HG02970 (cell line): ENCODE data around the gene CGNL1.

Source experiments
- ATAC-seq: cut with Tn5 transposase; IDR thresholded peaks from one replicate; pipeline ENCODE4 v1.9.1; 2021; ENCODE audit warnings: mild to moderate bottlenecking, moderate library complexity, moderate number of reproducible peaks; ENCODE audit not compliant: unreplicated experiment, low FRiP score

Gene CGNL1

DNA sequence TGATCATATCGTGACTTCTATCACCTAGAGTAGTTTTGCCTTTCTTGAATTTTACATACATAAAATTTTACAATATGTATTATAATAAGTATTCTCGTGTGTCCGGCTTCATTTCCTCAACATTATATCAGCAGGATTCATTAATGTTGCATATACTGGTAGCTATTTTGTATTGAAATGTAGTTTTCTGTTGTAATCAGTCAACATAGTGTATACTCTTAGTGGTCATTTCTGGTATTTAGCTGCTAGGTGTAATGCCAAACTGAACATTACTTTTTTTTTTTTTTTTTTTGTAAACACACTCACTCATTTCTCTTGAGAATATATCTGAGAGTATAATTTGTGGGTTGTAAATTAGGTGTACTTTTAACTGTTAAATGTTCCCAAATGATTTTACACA, 70.1 kb downstream of the CGNL1 start:
- no peak for ATAC-seq

DNA sequence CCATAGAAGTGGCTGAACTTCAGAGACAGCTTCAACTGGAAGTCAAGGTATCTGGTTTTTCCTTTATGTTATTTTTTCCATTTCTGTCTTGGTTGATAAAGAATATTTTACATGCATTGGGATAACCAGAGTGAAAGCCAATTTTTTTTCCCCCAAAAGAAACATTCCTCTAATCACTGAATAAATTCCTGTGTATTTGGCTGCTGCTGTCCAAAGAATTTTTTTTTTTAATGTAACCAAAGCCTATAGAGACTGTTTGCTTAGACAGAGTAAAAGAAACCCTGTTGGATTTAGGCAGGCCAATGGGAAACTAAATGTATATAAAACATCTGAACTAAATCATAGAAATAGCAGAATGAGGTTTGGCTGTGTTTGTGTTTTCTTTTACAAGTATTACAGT, 75.2 kb downstream of the CGNL1 start:
- ATAC-seq = no peak

DNA sequence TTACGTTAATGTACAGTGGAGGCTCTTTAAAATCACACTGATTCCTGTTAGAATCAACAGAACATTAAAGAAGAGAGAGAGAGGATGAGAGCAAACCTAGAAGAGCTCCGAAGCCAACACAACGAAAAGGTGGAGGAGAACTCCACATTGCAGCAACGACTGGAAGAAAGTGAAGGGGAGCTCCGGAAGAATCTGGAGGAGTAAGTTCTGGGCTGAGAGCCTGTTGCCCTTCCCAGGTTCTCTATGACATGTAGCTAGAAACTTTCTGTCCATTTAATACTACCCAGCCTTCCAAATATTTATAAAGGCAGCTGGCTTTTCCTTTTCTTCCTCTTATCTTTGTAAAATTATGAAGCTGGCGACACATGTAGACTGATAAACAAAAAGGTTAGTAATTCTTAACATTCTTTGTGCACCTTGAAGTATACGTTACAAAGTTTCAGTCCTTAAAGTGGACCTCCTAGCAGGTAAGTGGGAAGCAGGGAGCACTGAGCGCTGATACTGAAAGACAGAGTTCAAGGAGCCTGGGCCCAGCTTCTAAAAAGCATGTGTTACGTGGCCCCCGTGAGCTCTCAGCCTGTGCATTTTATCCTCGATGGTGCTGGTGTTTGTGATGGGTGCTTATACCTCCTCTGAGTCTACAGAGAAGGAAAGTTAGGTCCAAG, 75.9 kb downstream of the CGNL1 start:
- no peak for ATAC-seq

DNA sequence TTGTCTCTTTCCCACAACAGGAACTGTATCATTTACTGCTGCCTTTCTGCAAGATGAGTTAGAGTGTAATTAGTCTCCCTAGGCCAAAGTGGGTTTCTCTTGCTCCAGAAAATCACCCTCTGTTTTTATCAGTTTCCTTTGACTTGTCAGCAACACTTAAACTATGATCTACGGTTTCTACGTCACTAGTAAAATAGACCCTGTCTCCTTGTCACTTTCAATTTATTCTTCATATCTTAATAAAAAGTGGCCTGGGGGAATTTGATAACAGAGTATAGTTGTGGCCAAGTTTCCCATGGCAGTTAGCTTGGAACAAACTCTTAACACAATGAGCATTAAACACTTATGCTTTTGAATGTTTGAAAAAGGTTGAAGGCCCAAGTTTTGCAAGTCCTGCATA, 79.6 kb downstream of the CGNL1 start:
- no peak for ATAC-seq

DNA sequence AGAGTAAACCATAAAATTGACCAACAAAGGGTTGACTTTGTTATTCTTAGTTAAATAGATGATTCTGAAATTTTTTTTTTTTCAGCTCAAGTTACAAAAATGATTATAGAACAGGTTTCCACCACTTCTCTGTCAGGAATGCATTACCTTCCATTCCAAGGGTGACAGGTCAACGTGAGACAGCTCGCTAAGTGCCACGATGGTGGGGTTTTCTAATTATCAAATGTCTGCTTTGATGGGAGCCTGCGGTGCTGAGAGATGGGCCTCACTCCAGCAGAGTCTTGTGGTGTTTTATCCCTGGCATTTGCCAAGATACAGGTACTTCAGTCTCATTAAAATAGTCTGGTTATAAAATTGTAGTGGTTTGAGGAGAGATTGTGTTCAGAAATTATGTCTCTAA, 80.3 kb downstream of the CGNL1 start:
- no peak for ATAC-seq

DNA sequence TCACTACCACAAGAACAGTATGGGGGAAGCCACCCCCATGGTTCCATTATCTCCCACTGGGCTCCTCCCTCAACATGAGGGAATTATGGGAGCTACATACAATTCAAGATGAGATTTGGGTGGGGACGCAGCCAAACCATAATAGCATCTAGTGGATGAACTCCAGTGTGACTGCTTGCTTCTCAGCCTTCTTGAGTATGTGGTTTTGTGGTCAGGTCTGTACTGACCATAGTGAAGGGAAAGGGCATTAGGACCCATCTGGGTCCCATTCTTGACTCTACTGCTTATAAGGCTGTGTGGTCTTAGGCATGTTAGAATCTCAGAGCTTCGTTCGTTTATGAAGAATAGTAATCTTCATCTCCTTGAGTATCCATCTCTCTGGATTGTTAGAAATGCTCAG, 81.4 kb downstream of the CGNL1 start:
- ATAC-seq = no peak

DNA sequence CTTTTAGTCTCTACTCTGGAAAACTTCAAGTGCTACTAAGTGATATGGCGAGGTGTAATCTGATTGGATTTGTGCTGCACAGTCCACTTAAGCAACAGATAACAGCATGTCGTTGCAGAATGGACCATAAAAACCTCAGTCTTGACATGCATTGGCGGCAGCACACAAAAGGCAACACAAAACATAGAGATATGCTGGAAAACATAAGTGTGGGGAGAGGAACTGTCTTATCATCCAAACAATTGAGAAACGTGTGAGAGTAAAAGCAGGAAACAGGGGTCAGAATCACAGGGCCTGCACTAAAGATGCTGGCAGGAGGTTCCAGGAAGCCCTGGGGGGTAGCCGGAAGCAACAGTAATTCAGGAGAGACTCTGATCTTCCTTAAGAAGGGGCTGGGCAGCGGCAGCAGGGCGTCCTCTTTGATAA, 82.1 kb downstream of the CGNL1 start:
- no peak for ATAC-seq

DNA sequence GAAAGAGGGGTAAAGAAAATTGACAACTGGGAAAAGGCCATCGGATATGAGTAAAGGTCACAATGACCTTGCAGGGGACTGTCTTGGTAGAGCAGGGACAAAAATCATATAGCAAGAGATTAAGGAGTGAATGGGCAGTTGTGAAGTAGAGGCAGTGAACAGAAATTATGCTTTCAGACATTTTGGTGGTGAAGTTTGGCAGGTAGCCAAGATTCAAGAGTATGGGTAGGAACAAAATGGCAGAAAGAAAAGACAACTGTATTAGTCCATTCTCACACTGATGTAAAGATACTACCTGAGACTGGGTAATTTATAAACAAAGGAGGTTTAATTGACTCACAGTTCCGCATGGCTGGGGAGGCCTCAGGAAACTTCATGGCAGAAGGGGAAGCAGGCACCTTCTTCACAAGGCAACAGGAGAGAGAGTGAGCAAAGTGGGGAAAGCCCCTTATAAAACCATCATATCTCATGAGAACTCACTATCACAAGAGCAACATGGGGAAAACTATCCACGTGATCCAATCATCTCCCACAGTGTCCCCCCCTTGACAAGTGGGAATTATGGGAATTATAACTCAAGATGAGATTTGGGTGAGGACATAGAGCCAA, 84.0 kb downstream of the CGNL1 start:
- ATAC-seq = no peak

DNA sequence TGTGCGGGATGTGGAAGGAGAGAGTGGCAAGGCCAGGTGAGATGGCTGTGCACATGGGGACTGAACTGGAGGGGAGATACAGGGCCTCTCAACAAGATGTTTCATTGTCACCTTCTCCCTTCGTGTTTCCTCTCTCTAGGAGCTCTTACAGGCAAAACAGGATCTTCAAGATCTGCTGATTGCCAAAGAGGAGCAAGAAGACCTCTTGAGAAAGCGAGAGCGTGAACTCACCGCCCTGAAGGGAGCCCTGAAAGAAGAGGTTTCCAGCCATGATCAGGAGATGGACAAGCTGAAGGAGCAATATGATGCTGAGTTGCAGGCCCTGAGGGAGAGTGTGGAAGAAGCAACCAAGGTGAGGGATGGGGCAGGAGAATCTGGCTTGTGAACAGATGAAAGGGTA, 85.2 kb downstream of the CGNL1 start:
- ATAC-seq = no peak

DNA sequence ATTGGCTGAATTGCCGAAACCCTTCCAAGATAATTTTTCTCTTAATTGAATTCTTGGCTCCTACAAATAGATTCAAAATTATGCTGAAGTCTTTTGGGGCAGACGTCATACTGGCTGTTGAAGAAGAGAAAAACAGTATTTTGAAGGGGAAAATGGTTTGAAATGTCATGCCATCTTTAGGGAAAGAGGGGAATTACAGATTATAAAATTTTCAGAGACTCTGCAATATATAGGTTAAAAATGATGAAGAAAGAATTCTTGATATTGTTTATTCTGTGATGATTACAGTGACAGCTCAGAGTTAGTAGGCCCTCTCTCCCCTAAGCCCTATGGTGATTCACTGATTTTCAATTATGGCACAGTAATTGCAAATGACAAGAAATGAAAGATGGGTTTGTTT, 86.1 kb downstream of the CGNL1 start:
- no peak for ATAC-seq

DNA sequence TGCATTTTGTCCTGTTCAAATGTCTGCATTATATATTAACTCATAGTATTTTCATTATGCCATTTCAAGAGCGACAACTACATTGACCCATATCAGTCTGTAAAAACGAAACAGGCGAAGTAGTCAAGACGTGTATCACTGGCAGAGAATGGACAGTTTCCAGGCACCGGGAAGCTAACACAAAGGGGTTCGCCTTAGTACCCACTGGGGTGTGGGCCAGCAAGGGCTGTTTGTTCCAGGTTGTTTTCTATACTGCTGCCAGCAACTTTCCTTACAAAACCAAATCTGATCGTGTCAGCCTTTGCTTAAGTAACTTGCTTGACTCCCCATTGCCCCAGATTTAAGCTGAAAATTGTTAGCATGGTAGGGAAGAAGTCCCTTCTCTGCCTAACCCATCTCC, 87.1 kb downstream of the CGNL1 start:
- no peak for ATAC-seq

DNA sequence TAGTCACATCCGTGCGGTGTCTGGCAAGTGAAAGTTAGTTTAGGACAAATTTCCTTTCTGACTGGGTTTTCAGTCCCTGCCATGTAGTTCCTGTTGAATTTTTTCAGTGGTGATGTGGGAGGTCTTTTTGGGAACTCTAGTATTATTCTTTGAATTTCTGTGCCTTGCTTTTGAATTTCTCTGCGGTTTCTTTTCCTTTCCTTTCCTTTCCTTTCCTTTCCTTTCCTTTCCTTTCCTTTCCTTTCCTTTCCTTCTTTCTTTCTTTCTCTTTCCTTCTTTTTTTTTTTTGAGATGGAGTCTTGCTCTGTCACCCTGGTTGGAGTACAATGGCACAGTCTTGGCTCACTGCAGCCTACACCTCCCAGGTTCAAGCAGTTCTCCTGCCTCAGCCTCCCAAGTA, 88.2 kb downstream of the CGNL1 start:
- ATAC-seq = no peak

DNA sequence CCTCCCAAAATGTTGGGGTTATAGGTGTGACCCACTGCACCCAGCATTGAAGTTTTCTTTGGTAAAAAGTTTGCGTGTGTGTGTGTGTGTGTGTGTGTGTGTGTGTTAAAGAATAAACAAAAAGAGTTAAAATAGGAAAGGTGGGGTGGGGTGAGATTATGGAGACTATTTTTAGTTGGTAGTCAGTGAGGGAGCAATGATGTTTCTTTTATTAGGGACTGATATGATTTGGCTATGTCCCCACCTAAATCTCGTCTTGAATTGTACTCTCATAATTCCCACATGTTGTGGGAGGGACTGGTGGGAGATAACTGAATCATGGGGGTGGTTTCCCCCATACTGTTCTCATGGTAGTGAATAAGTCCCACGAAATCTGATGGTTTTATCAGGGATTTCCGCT, 92.2 kb downstream of the CGNL1 start:
- ATAC-seq = no peak

DNA sequence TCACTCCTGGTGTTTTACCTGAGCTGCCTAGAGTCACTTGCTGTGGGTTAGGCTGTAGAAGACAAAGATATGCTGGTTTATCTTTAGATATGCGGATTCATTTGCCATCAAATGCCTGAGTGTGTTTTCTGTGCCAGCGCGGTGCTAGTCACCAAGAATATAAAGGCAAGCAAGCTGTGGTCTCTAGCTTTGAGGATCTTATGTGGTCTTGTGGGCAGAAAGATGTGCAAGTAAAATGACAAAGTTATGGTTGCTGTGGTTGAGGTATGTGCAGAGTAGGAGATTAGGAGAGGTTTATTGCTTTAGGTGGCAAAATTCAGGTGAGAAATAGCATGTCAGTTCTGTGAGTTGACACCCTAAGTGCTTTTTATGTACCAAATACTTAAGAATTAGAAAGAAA, 94.2 kb downstream of the CGNL1 start:
- ATAC-seq = no peak

DNA sequence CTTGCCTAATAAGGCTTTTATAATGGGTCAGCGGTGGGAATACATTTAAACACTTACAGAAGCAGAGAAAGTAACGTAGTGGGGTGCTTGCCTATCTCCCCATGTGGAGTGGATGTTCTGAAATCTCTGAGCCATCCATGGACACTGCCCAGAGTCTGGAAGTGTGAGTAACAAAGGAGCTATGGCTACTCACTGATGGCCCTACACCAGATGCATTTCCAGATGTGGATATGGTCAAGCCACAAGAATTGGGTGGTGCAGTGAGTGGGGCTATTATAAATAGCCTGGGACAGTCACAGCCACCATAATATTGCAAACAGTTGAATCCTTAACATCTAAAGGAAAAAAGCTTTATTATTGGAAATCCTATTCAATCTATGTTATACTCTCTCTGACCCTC, 96.6 kb downstream of the CGNL1 start:
- ATAC-seq = no peak

DNA sequence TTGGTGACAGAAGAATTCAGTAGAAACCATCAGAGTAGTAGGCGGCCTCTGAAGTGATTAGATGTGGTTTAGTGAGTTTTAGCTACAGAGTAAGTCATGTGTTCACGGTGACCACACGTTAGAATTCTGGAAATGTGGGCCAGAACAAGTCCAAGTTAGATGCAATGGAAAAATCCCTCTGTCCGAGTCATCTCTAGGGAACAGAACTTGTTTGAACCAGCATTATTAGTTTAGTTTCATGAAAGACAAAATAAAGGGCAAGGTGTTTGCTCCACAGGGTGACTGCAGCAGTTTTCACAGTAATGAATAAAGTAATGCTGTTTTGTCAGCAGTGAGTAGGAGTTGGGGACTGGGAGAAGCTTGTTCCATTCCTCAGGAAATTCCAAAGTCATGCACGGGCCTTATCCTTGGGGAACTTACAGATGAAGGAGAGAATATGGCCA, 100.2 kb downstream of the CGNL1 start:
- ATAC-seq = no peak

DNA sequence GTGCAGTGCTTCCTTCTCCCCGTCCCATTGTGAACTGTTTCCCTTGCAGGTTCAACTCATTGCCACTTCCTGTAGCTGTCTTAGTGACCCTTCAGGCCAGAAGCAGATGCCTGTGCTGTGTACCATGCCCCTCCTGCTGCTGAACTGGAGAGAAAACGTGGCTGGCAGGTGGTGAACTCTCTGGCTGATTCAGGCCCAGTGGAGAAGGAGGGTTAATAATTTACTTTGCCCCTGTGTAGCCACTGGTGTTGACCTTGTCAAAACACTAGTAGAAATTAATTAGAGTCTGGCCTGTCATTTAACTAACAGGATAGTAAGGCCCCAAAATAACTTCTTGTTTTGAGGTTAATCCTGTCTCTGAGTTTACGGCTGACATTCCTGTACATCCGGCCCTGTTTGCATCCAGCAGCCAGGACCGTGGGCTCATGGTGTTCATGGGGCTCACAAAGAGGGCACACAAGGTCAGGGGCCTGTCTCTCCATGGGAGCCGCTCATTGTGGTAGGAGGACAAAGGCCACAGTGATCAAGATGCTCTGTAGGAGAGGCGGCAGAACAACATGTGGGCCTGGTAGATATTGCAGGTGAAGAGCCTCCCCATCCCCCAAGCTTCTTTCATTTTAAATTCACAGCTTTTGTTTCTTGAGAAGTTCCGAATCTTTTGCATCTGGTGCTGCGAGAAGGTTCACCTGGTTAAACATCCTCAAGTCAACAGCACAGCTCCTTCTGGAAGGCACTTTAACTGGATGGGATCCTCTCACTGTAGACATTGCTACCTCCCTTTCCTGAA, 101.6 kb downstream of the CGNL1 start:
- ATAC-seq = no peak

DNA sequence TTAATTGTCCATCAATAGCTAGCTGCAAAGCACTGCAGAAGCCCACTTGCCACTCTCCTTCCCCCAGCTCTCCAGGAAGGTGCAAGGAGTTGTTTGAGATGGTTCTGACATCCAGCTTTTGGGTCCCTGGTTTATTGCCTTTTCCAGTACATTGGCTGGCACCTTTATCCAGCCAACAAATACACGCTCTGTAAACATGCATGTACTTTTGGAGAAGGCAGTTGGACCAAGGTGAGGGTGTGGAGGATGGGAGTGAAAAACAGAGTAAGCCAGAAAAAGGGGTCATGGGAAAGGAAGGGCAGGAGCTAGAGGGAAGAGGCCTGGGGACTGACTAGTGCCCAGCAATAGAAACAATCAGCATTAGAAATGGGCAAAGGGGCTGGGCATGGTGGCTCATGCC, 102.7 kb downstream of the CGNL1 start:
- no peak for ATAC-seq

DNA sequence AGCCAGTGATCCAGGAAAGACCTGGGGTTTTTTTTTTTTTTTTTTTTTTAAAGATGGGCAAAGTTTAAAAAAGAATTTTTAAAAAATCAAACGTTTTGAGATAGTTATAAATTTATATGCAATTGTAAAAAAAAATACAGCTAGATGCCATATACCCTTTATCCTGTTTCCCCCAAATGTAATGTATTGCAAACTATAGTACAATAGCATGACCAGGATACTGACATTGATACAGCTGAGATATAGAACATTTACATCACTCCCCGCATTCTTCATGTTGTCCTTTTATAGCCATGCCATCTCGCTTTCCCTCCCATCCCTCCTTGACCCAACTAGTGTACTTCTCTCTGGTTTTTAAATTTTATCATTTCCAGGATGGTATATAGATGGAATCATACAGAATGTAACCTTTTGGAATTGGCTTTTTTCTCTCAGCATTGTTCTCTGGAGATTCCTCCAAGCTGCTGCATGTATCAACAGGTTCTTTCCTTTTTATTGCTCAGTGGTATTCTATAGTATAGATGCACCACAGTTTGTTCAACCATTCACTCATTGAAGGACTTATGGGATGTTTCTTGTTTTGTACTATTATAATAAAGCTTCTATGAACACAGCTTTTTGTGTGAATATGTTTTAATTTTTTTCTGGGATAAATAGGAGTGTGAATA, 104.9 kb downstream of the CGNL1 start:
- no peak for ATAC-seq

DNA sequence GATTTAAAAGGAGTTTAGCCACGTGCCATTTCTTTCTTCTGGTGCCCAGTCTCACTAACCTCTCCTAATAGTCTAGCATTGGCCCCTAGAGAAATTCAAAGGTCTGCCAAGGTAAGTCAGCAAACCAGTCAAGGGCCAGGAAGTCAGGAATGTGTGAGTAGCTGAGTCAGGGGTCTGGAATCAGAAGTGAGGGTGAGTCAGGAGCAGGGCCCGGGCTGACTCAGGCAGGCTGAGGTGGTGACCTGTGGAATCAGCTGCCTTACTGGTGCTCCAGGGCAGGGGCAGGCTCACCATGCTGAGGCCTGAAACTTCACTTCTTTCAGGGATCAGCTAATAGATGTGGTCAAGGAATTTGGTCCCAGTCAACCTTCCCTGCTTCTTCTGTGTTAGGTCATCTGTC, 109.6 kb downstream of the CGNL1 start:
- no peak for ATAC-seq

DNA sequence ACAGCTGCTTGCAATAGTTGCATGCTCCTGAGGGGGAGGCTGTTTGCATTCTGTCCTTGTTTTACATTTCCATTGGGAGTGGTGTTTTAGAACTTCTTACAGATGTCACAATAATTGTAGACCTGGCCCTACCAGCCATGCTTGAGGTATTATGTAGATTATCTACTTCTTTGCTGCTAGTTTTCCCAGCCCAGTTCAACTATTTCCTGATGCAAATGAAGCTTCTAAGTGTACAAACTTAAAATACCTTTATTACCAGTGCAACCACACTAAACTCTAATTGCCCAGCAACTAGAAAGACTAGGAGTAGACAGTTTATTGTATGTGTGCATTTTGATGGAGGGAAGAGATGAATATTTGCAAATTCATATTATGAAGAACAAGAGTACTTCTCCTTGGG, 110.5 kb downstream of the CGNL1 start:
- ATAC-seq = no peak
